Endodermal cell (in vitro differentiated cells): Measurements from ENCODE around the gene ATP2B1. TPM values are rescaled to one million over a fixed set of nuclear protein-coding genes. Genes with fewer than 3 reads are reported as not detected.

Experiments
- DNase-seq: peaks from one replicate; pipeline ENCODE4 v3.0.0-alpha.2; 2017
- H3K27ac ChIP-seq: 2 replicates; pipeline ENCODE4 v1.5.1; 2013; ENCODE audit warnings: mild to moderate bottlenecking, low read depth, low read length, moderate library complexity
- H3K27me3 ChIP-seq: 2 replicates; pipeline ENCODE4 v1.6.1; 2013; ENCODE audit warnings: mild to moderate bottlenecking, low read length, moderate library complexity; ENCODE audit not compliant: insufficient read depth, control insufficient read depth, poor library complexity, severe bottlenecking
- H3K36me3 ChIP-seq: 2 replicates; pipeline ENCODE4 v1.7.0; 2013; ENCODE audit warnings: mild to moderate bottlenecking, low read length, moderate library complexity; ENCODE audit not compliant: control insufficient read depth, insufficient read depth
- H3K4me1 ChIP-seq: one replicate; pipeline ENCODE4 v1.7.0; 2013; ENCODE audit warnings: low read length; ENCODE audit not compliant: control insufficient read depth, insufficient read depth
- H3K4me3 ChIP-seq: 2 replicates; pipeline ENCODE4 v1.5.1; 2013; ENCODE audit warnings: mild to moderate bottlenecking, low read length, moderate library complexity
- H3K9ac ChIP-seq: 2 replicates; pipeline ENCODE4 v1.6.1; 2013; ENCODE audit warnings: mild to moderate bottlenecking, low read length, moderate library complexity; ENCODE audit not compliant: poor library complexity, severe bottlenecking; ENCODE audit errors: extremely low read depth
- H3K9me3 ChIP-seq: 2 replicates; pipeline ENCODE4 v1.6.1; 2013; ENCODE audit warnings: mild to moderate bottlenecking, low read length, moderate library complexity; ENCODE audit not compliant: control insufficient read depth
- H3K27ac Mint-ChIP-seq: 2 replicates; pipeline ENCODE4 v1.8.0; 2020; ENCODE audit warnings: mixed read lengths
- H3K27me3 Mint-ChIP-seq: 2 replicates; pipeline ENCODE4 v1.8.0; 2021; ENCODE audit warnings: mild to moderate bottlenecking, mixed read lengths; ENCODE audit not compliant: insufficient read depth
- H3K36me3 Mint-ChIP-seq: 2 replicates; pipeline ENCODE4 v1.8.0; 2020; ENCODE audit warnings: low read depth, mixed read lengths
- H3K4me1 Mint-ChIP-seq: 2 replicates; pipeline ENCODE4 v1.8.0; 2020; ENCODE audit warnings: mixed read lengths
- H3K4me3 Mint-ChIP-seq: 2 replicates; pipeline ENCODE4 v1.8.0; 2020; ENCODE audit warnings: mild to moderate bottlenecking, moderate library complexity, mixed read lengths
- H3K9me3 Mint-ChIP-seq: 2 replicates; pipeline ENCODE4 v1.8.0; 2020; ENCODE audit warnings: mild to moderate bottlenecking, mixed read lengths
- CTCF ChIP-seq: fragments of 200-600 bp; sonication (generic); conservative IDR thresholded peaks from 2 replicates; pipeline ENCODE4 v1.5.0; 2021; ENCODE audit warnings: antibody characterized with exemption, mild to moderate bottlenecking
- WGBS, 2 experiments: methylation state at CpG; one replicate each; pipeline versions ENCODE4 v1.1.5 to v1.1.7; 2013; ENCODE audit warnings: missing lambda C conversion rate in 2 of 2, mixed read lengths in 1 of 2; ENCODE audit not compliant: insufficient coverage in 1 of 2, insufficient read length in 1 of 2; 5-methylcytosine and 5-hydroxymethylcytosine counted together
- total RNA-seq, 2 donors: library from RNA; stranded (reverse); fragmentation: NEBNext Ultra II Directional in 1 of 2; extraction: Animal tissue kit (Norgen Biotek cat#: 25700) in 1 of 2; gene quantifications; 2 replicates in 1 of 2; 3 replicates in 1 of 2; pipeline ENCODE4 v1.2.1, GENCODE V29; 2021

Gene ATP2B1
- total RNA-seq, 2 donors from 2014 or later = 66.7 to 81.9 TPM

- no peak for DNase-seq
- Mint-ChIP-seq H3K27ac (no peak overlapping the region), H3K4me3 (no peak overlapping the region), H3K27me3 (no peaks in the 10 kb centered on the region), H3K9me3 (no peaks in the 10 kb centered on the region), H3K36me3 (no peaks in the 10 kb centered on the region), H3K4me1 (no peaks in the 10 kb centered on the region)
- Histone ChIP-seq H3K4me3 (no peak overlapping the region), H3K9ac (no peak overlapping the region), H3K36me3 (no peaks in the 10 kb centered on the region), H3K9me3 (no peaks in the 10 kb centered on the region), H3K4me1 (no peaks in the 10 kb centered on the region), H3K27me3 (no peaks in the 10 kb centered on the region), H3K27ac (no peak overlapping the region)
- WGBS, 2 experiments = 90 to 100% methylated on average over 2 to 4 of the region's 4 CpGs
- no peak for TF ChIP-seq CTCF
Observed at GRCh38 chr12:89756194-89756584, 47.6 kb upstream of the ATP2B1 start.

- no peak overlapping the region for H3K27ac ChIP-seq
- H3K9me3 ChIP-seq = peaks cover 10% of the 10 kb centered on the region
- Mint-ChIP-seq H3K27me3 (no peaks in the 10 kb centered on the region), H3K4me1 (no peaks in the 10 kb centered on the region), H3K27ac (no peak overlapping the region), H3K9me3 (no peaks in the 10 kb centered on the region), H3K36me3 (no peaks in the 10 kb centered on the region), H3K4me3 (no peak overlapping the region)
- no peaks in the 10 kb centered on the region for H3K4me1 ChIP-seq
- TF ChIP-seq CTCF = no peak
- WGBS, 2 experiments = 90% methylated on average over 1 to 2 of the region's 3 CpGs
- H3K27me3 ChIP-seq = no peaks in the 10 kb centered on the region
- no peak overlapping the region for H3K4me3 ChIP-seq
- H3K36me3 ChIP-seq = no peaks in the 10 kb centered on the region
- no peak overlapping the region for H3K9ac ChIP-seq
- no peak for DNase-seq
Observed at GRCh38 chr12:89753997-89754396, 45.4 kb upstream of the ATP2B1 start.

GRCh38 chr12:89752341-89752740 is 43.7 kb upstream of the ATP2B1 start:
- Histone ChIP-seq H3K36me3 (no peaks in the 10 kb centered on the region), H3K4me3 (no peak overlapping the region), H3K9ac (no peak overlapping the region), H3K4me1 (no peaks in the 10 kb centered on the region), H3K9me3 (peaks cover 10% of the 10 kb centered on the region), H3K27me3 (no peaks in the 10 kb centered on the region), H3K27ac (no peak overlapping the region)
- Mint-ChIP-seq H3K36me3 (no peaks in the 10 kb centered on the region), H3K4me3 (no peak overlapping the region), H3K9me3 (no peaks in the 10 kb centered on the region), H3K27ac (no peak overlapping the region), H3K27me3 (no peaks in the 10 kb centered on the region), H3K4me1 (no peaks in the 10 kb centered on the region)
- no peak for TF ChIP-seq CTCF
- WGBS, 2 experiments = 100% methylated on average over 1 of the region's 1 CpG; no CpG with 5 or more reads in 1 of the 2 experiments
- no peak for DNase-seq
